NCI-H1436 (cell line): ENCODE data around the gene TMEM9.

Source experiments
- DNase-seq: peaks from one replicate; lab custom pipeline; 2025; lab: John Stamatoyannopoulos, UW

Gene TMEM9

DNA sequence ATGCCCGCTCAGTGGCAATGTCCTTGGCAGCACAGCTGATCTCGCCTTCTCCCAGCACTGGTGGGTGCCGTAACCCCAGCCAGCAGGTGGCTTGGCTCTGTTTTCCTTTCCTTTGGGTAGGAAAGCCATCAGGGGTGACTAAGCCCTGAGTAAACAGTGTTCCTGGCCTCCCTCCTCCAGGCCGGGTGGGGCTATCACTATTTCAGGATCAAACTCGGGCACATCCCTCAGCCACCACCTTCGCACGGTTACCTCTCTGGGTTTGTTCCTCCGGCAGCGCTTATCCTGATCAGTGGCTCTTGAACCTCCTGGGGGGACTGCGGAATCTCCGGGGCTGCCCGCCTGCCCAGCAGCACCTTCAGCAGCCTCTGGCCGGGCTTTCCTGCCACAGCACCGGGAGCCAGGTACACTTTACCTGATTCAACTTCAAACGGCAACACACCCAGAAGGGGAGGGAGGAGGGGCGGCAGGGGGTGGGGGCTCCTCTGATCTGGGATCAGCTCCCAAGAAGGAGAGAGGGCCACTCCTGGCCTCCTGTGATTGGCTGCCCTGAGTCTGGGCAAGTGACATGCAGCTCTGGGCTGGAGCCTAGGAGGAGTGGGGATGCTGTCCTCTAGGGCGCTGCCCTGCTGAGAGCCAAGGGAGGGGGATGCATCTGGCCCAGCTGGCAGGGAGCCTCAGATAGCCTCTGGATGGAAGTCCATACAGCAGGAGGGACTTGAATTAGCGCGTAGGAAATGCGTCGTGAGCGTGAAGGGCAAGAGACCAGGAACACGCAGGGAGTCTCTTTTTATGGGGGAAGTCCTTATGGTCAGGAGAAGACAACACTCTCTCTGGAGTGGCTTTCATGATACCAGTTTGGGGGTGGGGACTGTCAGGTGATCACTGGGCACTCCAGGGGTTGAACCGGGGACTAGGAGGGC, 27.2 kb downstream of the TMEM9 start, which contains the start of gene ASCL5:
TSS of gene ASCL5 (minus strand) at position 353 of the 923 bp plus-strand sequence. CDS start 11,812 bp downstream, outside the sequence.
- DNase-seq = no peak

DNA sequence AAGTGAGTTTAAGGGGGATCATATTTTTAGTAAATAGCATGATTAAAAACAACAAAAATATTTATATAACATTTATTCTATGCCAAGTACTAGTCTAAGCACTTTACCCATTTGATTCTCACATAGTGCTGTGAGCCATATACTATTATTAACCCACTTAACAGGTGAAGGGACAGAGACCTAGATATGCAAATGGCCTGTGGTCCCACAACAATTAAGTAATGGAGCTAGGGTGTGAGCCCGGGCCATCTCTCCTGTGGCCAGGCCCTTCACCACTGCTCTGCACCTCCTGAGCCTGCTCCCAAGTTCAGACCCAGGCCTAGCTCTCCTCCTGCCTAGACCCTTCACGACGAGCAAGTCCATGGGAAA, 27.8 kb downstream of the TMEM9 start:
- no peak for DNase-seq

DNA sequence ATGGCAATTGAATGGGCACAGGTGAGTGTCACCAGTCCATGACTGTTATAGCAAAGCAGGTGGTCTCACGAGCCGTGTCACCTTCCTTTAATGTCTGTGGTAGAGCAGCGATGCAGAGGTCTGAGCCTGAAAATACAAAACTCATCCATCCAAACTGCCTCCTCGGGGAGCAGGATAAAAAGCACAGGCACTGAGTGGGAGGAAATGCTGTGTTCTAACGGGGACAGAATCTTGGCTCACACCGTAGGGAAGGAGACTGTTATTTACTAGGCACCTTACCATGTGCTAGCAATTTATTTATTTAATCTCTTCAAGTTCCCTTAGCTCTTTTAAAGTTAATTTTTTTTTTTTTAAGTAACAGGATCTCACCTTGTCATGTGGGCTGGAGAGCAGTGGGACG, 28.5 kb downstream of the TMEM9 start:
- DNase-seq = no peak

DNA sequence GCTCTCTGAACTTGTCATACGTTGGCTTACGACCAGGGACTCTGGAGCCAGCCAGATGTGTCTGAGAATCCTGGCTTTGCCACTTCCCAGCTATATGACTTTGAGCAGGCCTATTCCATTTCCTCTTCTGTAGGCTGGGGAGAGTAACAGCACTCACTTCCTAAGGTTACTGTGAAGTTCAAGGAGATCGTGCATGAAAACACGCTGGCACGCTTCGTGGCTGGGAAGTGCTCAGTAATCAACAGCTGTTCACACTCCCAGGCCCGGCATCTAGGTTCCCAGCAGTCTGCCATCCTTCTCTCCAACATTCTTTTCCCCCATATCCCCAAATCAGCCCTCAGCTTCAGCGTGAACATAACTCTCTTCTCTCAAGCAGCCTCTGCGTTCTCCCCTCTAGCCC, 29.3 kb downstream of the TMEM9 start:
- DNase-seq = no peak

DNA sequence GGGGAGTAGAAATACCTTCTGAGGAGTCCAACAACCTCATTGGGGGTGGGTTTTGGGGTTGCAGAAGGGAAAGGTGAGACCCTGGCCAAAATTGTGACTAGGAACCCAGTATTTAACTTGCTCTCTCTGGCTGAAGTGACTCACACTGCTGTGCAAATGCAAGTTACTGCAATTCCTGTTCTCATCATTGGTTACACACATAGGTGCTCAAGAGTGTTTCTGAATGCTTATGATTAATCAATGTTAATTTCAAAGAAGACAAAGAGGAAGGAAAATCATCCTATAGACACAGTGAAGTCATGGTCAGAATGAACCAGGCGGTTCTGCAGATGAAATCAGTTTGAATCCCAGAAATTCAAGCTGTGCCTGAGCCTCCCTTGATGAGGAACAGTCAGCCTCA, 30.4 kb downstream of the TMEM9 start:
- DNase-seq = no peak

DNA sequence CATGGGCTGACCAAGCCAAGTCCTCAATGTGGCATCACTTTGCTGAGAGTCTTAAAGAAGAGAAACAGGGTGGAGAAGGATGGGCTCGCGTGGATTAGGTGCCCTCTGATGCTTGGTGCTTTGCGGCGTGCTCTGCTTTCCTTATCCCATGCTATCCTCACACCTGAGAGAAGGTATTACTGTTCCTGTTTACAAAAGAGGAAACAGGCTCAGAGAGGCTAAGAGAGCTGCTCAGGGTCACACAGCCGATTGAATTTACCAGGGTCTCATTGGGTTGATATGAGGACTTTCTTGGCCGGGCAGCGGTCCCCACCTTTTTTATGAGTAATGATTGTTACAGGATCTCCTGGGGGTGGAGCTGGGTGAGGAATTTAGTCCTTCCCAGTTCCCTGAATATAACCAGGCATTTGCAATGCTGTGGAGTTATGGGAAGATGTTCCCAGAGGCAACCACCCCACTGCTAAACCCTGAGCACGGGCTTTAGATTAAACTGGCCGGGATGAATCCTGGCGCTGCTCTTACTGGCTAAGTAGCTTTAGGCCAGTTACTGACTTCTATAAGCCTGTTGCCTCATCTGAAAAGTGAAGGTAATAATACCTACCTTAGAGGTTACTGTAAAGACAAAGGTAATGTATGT, 31.8 kb downstream of the TMEM9 start:
- DNase-seq = no peak

DNA sequence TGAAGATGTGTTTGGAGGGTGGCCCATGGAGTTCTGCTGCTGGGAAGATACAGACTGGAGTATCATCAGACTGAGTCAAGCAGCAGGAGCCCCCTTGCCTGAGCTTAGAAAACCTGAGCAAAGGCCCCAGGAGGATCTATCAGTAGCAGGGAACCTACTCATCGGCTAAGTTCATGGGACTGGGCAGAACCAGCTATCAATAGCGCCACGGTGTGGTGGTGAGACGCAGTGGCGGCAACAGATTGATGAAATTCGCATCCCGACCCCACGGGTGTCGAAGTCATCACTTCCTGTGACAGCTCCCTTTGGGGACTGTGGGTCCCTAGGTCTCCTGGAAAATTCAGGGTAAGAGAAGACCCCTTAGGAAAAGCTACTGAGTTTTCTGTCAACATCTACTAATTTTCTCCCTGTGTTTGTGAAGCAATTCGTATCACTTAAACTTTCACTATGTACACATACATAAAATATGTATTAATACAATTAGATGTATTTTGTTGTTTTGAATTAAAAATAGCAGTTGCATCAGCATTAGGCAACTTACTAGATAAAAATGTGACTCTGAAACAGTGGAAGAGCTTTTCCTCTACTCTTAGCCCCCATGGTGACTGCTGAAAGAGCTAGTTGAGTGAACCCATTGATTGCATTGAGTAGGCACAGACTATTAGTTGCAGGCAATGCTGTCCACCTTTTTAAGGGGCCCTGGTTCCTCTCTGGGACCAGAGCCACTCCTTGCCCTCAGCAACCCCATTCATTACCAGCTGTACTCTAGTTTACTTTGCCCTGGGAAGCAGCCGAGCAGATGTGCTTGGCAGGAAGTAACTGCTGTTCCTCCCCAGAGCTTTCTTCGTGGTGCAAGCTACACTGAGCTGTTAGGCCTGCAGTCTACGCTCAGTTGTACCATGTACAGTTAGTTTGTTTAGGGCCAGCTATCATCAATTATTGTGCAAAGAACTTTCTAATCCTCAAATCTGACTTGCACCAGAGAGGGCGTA, 34.8 kb downstream of the TMEM9 start:
- DNase-seq = no peak

DNA sequence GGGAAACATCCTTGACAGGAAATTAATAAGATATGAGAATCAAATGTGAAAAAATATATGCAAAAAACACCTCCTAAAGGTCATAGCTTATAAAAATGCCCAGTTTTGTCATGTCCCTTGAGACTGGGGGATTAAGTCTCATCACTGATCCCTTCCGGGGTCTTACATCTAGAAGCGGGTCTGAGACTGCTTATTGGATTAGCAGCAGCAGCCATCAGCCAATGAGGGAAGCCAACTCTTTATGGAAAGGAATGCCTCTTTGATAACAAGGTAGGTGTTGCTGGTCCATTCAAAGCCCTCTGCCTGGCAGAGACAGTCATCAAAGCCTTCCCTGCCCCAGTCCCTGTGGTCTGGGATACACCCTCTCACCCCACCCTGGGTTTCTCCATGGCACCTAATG, 38.2 kb downstream of the TMEM9 start:
- no peak for DNase-seq

DNA sequence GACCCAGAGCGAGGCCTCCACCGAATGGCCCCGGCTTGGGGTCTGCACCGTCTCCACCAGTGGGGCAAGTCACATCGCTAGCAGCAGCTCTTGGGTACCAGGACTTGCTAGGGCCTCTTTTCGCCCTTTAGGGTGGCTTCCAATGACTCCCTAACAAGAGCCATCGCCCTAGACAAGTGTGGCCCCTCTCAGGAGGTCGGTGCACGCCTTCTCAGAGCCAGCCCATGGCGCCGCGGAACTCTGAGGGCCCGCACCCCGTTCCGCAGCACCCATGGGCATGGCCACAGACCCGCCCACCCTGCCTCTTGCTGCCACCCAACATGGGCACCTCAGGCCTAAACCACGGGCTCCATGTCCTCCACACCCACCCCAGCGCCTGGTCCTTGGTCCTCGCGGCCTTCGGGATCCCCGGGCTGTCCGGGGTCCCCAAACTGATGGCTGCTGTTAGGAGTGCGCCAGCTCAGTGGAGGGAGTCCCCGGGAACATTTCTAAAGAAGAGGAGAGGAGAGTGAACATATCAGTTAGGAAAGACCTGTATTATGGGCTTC, 38.8 kb downstream of the TMEM9 start:
- no peak for DNase-seq

DNA sequence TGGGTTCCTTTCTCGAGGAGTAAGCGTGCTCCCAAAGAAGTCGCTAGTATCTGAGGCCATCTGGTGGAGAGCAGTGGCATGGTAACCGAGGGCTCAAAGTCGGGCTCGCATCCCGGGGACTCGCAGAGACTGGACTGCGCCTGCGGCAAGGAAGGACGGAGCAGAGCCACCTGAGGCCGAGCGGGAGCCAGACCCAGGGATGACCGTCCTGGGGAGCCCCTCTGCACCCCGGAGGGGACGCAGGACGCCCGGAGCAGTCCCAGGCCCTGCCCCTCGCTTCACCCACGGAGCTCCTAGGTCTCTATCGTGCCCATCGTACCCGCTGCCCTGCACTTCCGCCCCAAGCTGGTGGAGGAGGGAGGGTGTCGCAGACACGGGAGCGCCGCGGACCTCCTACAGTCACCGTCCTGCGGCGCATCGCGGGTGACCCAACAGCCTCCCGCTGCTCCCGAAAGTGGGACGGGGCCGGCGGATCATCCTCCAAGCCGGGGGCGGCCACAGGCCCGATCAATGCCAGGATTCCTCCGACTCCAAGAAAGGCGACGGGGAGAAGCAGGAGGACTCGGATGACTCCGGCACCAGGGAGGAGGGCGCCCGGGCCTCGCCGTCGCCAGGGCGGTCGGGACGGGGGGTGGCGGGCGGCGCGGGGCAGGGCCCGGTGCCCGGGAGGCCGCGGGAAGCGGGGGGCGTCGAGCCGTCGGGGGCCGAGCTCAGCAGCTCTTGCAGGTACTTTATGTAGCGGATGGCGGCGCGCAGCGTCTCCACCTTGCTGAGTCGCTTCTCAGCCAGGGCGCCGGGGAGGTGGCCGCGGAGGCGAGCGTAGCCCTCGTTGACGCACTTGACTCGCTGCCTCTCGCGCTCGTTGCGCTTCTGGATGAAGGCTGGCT, 39.8 kb downstream of the TMEM9 start:
- peak; percentile 96 for DNase-seq

DNA sequence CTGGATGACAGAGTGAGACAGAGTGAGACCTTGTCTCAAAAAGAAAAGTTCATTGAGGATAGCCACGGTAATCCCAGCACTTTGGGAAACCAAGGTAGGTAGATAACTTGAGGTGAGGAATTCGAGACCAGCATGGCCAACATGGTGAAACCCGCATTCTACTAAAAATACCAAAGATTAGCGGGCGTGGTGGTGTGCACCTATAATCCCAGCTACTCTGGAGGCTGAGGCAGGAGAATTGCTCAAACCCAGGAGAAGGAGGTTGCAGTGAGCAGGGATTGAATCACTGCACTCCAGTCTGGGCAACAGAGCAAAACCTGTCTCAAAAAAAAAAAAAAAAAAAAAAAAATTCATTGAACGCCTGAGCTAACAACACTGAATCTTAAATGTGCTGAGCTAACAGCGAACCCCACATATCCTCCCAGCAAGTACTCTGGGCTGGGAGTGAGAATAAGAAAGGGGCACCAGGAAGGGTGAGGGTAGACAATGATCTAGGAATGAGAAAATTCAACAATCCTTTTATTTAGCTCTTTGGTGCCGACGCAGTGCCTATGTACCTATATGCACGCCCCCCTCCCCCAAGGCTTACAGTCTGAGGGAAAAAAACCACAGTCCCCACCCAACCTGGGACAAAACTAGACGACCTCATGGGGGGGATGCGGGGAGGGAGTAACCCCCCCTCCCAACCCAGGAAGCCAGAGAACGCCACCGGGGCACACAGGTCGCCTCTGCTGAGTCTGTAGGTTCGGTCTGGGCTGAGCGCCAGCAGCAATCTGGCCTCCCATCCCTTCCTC, 40.6 kb downstream of the TMEM9 start:
- no peak for DNase-seq

DNA sequence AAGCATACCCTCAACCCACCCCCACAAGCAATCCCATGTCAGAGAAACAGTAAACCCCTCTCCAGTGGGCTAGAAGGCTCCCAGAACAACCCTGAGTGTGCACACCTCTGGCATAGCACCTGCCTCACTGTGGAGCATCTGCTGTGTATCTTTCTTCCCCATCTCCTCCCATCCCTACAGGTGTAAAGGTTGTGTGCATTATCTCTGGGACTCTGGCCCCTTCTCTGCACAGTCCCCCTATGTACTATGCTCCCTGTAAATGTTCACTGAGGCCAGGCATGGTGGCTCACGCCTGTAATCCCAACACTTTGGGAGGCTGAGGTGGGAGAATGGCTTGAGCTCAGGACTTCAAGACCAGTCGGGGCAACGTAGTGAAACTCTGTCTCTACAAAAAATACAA, 41.3 kb downstream of the TMEM9 start:
- no peak for DNase-seq

DNA sequence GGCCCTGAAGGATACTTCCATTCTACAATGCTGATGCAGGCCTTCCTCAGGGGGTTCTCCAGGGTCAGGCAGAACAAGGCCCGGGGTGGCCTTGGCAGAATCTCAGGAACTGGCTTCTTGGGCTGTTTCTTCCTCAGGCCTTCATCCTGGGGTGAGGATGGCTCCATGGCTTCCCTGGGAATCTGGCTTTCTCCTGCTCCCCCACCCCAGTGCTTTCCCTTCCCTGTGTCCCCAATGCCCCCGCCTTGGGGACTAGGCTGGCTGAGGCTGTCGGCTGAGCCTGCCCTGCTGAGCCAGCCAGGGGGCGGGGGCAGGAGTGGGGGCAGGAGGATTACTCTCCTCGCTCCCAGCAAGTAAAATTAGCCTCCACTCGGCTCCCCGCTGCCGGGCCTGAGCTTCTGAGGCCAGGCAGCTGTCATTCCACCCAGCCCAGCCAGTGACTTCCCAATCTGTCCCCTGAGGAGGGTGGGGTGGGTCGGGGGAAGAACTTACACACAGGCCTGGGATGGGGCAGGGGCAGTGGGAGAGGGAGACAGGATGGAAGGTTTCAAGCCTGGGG, 42.0 kb downstream of the TMEM9 start, which contains the start of gene CACNA1S:
TSS of gene CACNA1S (minus strand) at position 254 of the 559 bp plus-strand sequence. CDS start at position 167, 87 bp downstream.
- no peak for DNase-seq

DNA sequence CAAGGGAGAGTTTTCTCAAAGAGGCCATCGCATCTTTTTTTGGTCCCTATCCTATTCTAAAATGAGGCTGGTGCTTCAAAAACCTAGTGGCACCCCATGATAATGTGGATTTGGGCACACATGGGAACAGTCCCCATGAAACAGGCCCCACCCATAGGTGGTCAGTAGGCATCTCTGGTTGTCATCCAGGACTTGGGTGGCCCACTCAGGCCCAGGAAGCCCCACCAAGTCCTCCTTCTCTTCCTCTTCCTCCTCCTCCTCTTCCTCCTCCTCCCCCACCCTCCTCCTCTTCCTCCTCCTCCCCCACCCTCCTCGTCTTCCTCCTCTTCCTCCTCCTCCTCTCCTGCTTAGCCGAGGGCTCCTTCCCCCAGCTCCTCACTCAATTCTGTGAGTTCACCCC, 42.6 kb downstream of the TMEM9 start:
- DNase-seq = no peak

DNA sequence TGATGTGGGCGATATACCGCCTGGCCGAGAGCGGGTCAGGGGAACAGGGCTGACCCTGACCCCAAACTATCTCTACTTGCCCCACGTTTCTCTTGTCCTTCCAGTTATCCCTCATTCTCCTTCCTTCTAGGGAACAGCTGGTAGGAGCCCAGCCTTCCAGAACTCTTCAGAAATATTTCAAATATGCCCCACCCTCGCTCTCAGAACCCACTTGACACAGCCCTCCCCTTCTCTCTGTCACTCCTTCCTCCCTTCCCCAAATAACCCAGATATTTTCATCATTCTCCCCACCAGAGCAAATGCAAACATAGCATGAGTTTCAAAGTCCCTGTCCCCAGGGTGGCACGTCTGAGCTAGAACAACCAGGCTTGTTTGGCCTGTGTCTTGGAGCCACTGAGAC, 43.1 kb downstream of the TMEM9 start:
- DNase-seq = no peak

DNA sequence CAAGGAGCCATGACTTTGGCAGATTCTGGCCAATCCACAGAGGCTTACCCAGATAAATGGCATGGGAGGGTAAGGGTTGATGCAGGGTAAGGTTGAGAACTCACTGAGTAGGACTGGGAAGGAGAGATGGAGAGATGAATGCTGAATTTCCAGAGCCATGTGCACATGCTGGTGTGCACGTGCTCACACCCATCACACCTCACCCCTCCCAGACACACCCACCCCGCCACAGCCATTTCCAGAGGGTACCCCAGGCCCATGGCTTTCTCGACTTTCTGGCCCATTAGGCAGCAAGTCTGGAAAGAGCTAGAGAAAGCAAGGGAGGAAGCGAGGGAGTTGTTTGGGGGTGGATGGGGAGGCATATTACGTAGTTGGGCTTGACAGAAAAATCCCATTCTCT, 43.7 kb downstream of the TMEM9 start:
- no peak for DNase-seq

DNA sequence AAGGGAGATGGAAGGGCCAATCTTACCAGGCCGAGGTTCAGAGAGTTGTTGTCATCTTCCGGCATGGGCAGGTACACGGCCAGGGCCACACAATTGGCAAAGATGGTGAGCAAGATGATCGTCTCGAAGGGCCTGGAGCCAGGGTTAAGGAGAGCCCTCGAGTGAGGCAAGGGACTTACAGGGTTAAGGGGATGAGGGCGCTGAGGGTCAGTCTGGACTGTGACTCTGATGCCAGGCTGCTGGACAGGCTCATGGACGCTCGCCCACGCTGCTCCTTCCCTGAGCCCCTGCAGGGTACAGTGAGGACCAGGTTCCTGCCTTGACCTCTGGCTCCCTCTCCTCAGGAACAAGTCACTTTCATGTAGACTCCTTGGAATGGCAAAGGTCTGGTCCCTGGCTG, 44.1 kb downstream of the TMEM9 start:
- DNase-seq = no peak

DNA sequence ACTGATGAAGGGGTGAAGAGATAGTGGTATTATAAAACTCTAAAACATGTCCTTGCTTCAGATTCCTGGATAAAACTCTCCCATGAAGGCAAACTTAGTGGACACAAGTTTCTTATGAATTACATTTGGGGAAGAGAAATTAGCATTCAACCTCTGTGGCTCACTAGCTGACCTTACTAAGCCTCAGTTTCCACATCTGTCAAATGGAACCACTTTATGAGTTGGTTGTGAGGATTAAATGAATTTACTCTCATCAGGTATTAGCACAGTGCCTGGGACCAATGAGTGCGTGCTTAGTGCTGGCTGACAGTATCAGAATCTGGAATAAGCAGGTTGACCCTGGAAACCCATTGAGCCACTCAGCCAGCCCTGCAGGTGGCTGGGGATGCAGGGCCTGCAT, 44.6 kb downstream of the TMEM9 start:
- DNase-seq = no peak

DNA sequence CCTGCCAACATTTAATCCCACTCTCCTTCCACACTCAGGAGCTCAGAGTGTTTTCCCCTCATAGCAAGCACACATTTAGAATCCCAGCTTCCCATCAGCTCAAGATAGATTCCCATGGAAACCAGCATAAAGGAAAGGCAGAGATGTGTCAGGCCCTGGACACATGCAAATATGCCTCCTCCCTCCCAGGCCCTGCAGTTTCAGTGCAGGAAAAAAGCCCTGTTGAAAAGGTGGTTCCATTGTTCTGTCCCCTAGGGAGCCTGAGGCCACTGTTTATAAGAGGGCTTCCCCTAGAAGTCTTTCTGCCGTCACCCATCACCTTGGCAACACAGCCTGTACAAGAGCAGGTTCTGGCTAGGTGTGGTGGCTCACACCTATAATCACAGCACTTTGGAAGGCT, 45.7 kb downstream of the TMEM9 start:
- peak; percentile 99 for DNase-seq

DNA sequence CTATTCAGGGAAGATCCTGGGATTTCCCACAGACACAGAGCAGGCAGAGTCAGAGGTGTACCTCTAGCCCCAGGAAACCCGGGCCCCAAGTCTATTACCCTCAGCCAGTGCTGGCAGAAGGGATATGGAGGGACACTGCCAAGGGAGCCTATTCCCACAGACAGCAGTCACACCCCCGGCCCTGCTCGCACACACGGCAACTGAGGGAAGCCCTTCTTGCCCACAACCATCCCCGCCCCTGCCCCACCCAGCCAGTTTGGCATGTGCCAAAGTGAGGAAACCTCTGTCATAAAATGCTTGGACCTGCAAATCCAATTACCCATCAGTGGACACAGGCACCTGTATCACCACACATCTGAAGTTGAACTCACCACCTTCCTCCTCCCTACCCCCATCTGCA, 48.6 kb downstream of the TMEM9 start:
- no peak for DNase-seq
